NCI-H1092 treated with DMSO at 0.1 percent for 48 hours (cell line): ENCODE measurements around the gene ADAMTS16.
A peak's percentile ranks its signal among the peaks of the same experiment; 100 is the strongest.

Experiments
- DNase-seq: peaks from one replicate; lab custom pipeline; 2025; lab: John Stamatoyannopoulos, UW

ADAMTS16 gene

GRCh38 chr5:5239191-5239590 lies 99.1 kb downstream of the ADAMTS16 start:
- DNase-seq = no peak

- no peak for DNase-seq
These were observed 100.1 kb downstream of the ADAMTS16 start for GRCh38 chr5:5240234-5240633.

- no peak for DNase-seq
These were observed 101.9 kb downstream of the ADAMTS16 start for GRCh38 chr5:5242056-5242455.

GRCh38 chr5:5246736-5247135 lies 106.6 kb downstream of the ADAMTS16 start:
- no peak for DNase-seq

- no peak for DNase-seq
These were observed 110.6 kb downstream of the ADAMTS16 start for GRCh38 chr5:5250758-5251157.

- DNase-seq = no peak
These were observed 112.0 kb downstream of the ADAMTS16 start for GRCh38 chr5:5252106-5252505.

- no peak for DNase-seq
These were observed 117.2 kb downstream of the ADAMTS16 start for GRCh38 chr5:5257353-5257752.

- DNase-seq = no peak
These were observed 118.4 kb downstream of the ADAMTS16 start for GRCh38 chr5:5258564-5258963.

GRCh38 chr5:5264727-5265126 lies 124.6 kb downstream of the ADAMTS16 start:
- DNase-seq = no peak

GRCh38 chr5:5266297-5266696 lies 126.2 kb downstream of the ADAMTS16 start:
- DNase-seq = no peak

- DNase-seq = no peak
These were observed 130.0 kb downstream of the ADAMTS16 start for GRCh38 chr5:5270161-5270560.

- DNase-seq = peak; percentile 41
These were observed 131.0 kb downstream of the ADAMTS16 start for GRCh38 chr5:5270958-5271785.

GRCh38 chr5:5271786-5272321 lies 131.7 kb downstream of the ADAMTS16 start:
- peak; percentile 46 for DNase-seq

- DNase-seq = no peak
These were observed 133.3 kb downstream of the ADAMTS16 start for GRCh38 chr5:5273398-5273797.

- no peak for DNase-seq
These were observed 133.8 kb downstream of the ADAMTS16 start for GRCh38 chr5:5273976-5274375.

- DNase-seq = no peak
These were observed 135.1 kb downstream of the ADAMTS16 start for GRCh38 chr5:5275211-5275610.

- no peak for DNase-seq
These were observed 136.3 kb downstream of the ADAMTS16 start for GRCh38 chr5:5276430-5276829.

GRCh38 chr5:5276951-5277517 lies 136.9 kb downstream of the ADAMTS16 start:
- DNase-seq = no peak

- no peak for DNase-seq
These were observed 138.2 kb downstream of the ADAMTS16 start for GRCh38 chr5:5278201-5278814.

GRCh38 chr5:5278815-5279381 lies 138.8 kb downstream of the ADAMTS16 start:
- no peak for DNase-seq

GRCh38 chr5:5285906-5286305 lies 145.8 kb downstream of the ADAMTS16 start:
- DNase-seq = no peak

- no peak for DNase-seq
These were observed 147.3 kb downstream of the ADAMTS16 start for GRCh38 chr5:5287419-5287818.

- no peak for DNase-seq
These were observed 148.1 kb downstream of the ADAMTS16 start for GRCh38 chr5:5288201-5288600.
